SU-DHL-6 (cell line): ENCODE measurements around the gene KRTAP5-6.
"Not testable (repeated sequence)": the region's sequence is repeated elsewhere in the genome, so short reads cannot be mapped to it uniquely, and the experiment has no call there.

Experiments
- EZH2phosphoT487 ChIP-seq: fragments of 200-600 bp; sonication (generic), shearing (Covaris generic); conservative IDR thresholded peaks from 2 replicates; pipeline ENCODE4 v1.6.1; 2018; ENCODE audit warnings: mild to moderate bottlenecking, antibody characterized with exemption, low read length, moderate library complexity, mixed read lengths
- TF ChIP-seq, protein P1 (sequence below): fragments of 200-600 bp; sonication (generic); IDR thresholded peaks from one replicate; pipeline ENCODE4 v1.5.1; 2017; ENCODE audit warnings: antibody characterized with exemption, mild to moderate bottlenecking, low read length, moderate library complexity; ENCODE audit not compliant: insufficient read depth, poor library complexity, severe bottlenecking

DNA sequence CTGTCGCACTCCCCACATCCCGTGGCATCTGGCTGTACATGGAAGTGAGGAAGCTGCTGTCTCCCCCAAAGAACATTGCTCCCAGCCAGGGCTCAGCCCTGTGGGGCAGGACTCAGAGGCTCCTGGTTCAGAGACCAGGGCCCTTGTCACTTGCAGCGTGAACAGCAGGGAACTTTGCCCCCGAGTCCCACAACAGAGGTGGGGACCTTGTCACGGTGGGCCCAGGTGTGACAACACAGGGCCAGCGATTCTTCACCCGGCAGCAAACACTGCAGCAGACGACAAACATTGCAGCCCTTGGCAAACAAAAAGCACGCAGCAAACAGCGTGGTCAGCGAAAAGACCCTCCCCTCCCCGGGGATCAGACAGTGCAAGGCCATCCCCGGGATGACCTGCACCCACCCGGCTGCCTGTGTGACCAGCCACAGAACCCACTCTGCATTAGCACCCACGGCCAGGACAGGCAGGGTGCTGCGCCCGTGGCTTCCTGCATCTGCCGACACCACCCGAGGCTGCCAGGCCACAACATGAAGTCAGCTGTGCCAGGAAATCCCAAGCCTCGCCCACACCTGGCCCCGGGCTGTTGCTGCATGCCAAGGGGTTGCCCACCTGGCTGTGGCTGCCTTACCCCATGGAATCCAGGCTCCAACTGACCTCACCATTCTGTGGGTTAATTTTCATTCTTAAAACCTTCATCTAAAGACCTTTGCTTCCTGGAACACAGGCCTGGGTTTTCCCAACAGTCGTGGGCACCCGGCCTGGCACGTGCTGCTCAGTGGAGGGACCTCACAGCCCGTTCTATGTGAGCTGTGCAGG lies 35.3 kb upstream of the KRTAP5-6 start:
- TF ChIP-seq, protein P1, sequence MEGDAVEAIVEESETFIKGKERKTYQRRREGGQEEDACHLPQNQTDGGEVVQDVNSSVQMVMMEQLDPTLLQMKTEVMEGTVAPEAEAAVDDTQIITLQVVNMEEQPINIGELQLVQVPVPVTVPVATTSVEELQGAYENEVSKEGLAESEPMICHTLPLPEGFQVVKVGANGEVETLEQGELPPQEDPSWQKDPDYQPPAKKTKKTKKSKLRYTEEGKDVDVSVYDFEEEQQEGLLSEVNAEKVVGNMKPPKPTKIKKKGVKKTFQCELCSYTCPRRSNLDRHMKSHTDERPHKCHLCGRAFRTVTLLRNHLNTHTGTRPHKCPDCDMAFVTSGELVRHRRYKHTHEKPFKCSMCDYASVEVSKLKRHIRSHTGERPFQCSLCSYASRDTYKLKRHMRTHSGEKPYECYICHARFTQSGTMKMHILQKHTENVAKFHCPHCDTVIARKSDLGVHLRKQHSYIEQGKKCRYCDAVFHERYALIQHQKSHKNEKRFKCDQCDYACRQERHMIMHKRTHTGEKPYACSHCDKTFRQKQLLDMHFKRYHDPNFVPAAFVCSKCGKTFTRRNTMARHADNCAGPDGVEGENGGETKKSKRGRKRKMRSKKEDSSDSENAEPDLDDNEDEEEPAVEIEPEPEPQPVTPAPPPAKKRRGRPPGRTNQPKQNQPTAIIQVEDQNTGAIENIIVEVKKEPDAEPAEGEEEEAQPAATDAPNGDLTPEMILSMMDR = not testable (repeated sequence)
- not testable (repeated sequence) for TF ChIP-seq EZH2phosphoT487
